Activated T-helper 1 cell treated with Interleukin-2 at 50 U/mL for 16 hours (primary cell): ENCODE results near the gene GSX2.

Source experiments
- DNase-seq: peaks from one replicate; pipeline ENCODE4 v3.0.0-alpha.2; 2020; ENCODE audit warnings: low read depth

Gene GSX2

GRCh38 chr4:54077812-54078211, 22.2 kb upstream of the GSX2 start:
- no peak for DNase-seq

- no peak for DNase-seq
These were observed 17.8 kb upstream of the GSX2 start for GRCh38 chr4:54082168-54082567.

- no peak for DNase-seq
These were observed 14.7 kb upstream of the GSX2 start for GRCh38 chr4:54085284-54085683.

- DNase-seq, result no peak
These were observed 10.1 kb upstream of the GSX2 start for GRCh38 chr4:54089875-54090274.

- no peak for DNase-seq
These were observed 9.6 kb upstream of the GSX2 start for GRCh38 chr4:54090404-54090803.

- no peak for DNase-seq
These were observed 8.9 kb upstream of the GSX2 start for GRCh38 chr4:54090804-54091623.

- DNase-seq, result peak; percentile 71
These were observed 8.1 kb upstream of the GSX2 start for GRCh38 chr4:54091637-54092404.

GRCh38 chr4:54092405-54093323, 7.3 kb upstream of the GSX2 start:
- DNase-seq, result no peak

GRCh38 chr4:54093324-54094240, 6.4 kb upstream of the GSX2 start:
- no peak for DNase-seq

- DNase-seq, result no peak
These were observed 5.5 kb upstream of the GSX2 start for GRCh38 chr4:54094451-54094850.

GRCh38 chr4:54095110-54095825, 4.7 kb upstream of the GSX2 start:
- DNase-seq, result no peak

- DNase-seq, result no peak
These were observed 3.5 kb upstream of the GSX2 start for GRCh38 chr4:54096295-54096962.

GRCh38 chr4:54097152-54097551, 2.8 kb upstream of the GSX2 start:
- DNase-seq, result no peak

- DNase-seq, result no peak
These were observed 1.6 kb upstream of the GSX2 start for GRCh38 chr4:54098375-54098774.

GRCh38 chr4:54099287-54099747, 646 bp upstream of the GSX2 start:
- no peak for DNase-seq

- DNase-seq, result no peak
These were observed 729 bp downstream of the GSX2 start for GRCh38 chr4:54100595-54101189.

- DNase-seq, result no peak
These were observed 1.5 kb downstream of the GSX2 start for GRCh38 chr4:54101190-54102041.

GRCh38 chr4:54102531-54103106, 2.7 kb downstream of the GSX2 start:
- no peak for DNase-seq
